Mucosa of rectum (tissue), 2 donors: ENCODE measurements around the gene CREB5.

ENCODE experiments used
- H3K27ac ChIP-seq, 2 donors: one replicate each; pipeline ENCODE4 v1.7.0; 2013; ENCODE audit warnings: inconsistent platforms in 2 of 2, low read depth in 2 of 2, low read length in 2 of 2
- H3K27me3 ChIP-seq, 2 donors: one replicate each; pipeline ENCODE4 v1.7.0; 2013; ENCODE audit warnings: low read length in 2 of 2; ENCODE audit not compliant: control insufficient read depth in 2 of 2, insufficient read depth in 2 of 2
- H3K36me3 ChIP-seq, 2 donors: one replicate each; pipeline ENCODE4 v1.7.0; 2013; ENCODE audit warnings: low read length in 2 of 2; ENCODE audit not compliant: control insufficient read depth in 2 of 2, insufficient read depth in 2 of 2
- H3K4me1 ChIP-seq, 2 donors: one replicate each; pipeline ENCODE4 v1.7.0; 2013; ENCODE audit warnings: low read length in 2 of 2, mild to moderate bottlenecking in 1 of 2; ENCODE audit not compliant: control insufficient read depth in 2 of 2, insufficient read depth in 2 of 2
- H3K4me3 ChIP-seq, 2 donors: one replicate each; pipeline ENCODE4 v1.7.0; 2013; ENCODE audit warnings: low read length in 2 of 2
- H3K9ac ChIP-seq, 2 donors: one replicate each; pipeline ENCODE4 v1.7.0; 2013; ENCODE audit warnings: low read length in 2 of 2, low read depth in 1 of 2, mild to moderate bottlenecking in 1 of 2
- H3K9me3 ChIP-seq, 2 donors: one replicate each; pipeline ENCODE4 v1.7.0; 2013; ENCODE audit warnings: low read length in 2 of 2; ENCODE audit not compliant: control insufficient read depth in 2 of 2
- donor health status: healthy.
- donor health status: Normal muscosa, but diverticular disease.

The CREB5 gene

DNA sequence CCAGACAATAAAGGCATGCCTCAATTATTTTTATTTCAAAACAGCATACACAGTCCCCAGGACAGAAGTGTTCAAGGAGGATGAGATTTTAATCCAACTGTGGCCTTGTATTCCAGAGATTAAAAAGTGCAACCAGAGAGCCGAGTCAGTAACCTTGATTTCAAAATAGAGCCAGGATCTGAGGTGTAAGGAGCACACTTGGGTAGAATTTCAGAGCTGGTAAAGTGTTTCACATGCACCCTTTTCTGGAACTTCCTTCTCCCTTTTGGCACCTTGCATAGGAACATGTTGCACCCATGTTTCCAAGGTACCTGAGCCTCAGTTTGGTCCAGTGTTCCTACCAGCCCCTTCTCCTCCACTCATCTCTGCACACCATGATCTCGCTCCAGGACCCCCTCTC, 320.7 kb downstream of the CREB5 start:
- H3K9me3 ChIP-seq = no peaks in the 10 kb centered on the region
- H3K9ac ChIP-seq = no peak overlapping the region
- no peaks in the 10 kb centered on the region for H3K27me3 ChIP-seq
- H3K36me3 ChIP-seq = no peaks in the 10 kb centered on the region
- no peak overlapping the region for H3K27ac ChIP-seq
- H3K4me1 ChIP-seq = peaks cover 0 to 2% of the 10 kb centered on the region in 2 donors
- H3K4me3 ChIP-seq = no peak overlapping the region

DNA sequence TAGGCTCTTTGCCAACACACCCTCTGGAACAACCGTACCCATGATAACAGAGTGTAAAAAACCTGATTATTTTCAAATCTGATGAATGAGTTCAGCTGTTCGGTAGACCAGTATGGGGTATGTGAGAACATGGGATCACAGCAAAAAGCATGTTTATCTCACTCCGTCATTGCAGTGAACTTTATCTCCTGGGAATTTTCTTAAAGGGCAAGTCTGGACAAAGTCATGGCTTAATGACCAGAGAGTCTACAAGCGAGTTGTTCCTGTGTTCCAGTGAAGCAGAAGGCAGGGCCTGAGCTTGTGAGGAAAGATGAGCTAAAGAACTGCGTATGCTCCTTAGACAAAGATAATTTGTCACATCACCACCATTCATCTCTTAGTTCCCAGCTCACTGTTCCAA, 326.1 kb downstream of the CREB5 start:
- no peak overlapping the region for H3K9ac ChIP-seq
- no peaks in the 10 kb centered on the region for H3K4me1 ChIP-seq
- no peak overlapping the region for H3K4me3 ChIP-seq
- H3K36me3 ChIP-seq = no peaks in the 10 kb centered on the region
- H3K27me3 ChIP-seq = no peaks in the 10 kb centered on the region
- no peak overlapping the region for H3K27ac ChIP-seq
- no peaks in the 10 kb centered on the region for H3K9me3 ChIP-seq

DNA sequence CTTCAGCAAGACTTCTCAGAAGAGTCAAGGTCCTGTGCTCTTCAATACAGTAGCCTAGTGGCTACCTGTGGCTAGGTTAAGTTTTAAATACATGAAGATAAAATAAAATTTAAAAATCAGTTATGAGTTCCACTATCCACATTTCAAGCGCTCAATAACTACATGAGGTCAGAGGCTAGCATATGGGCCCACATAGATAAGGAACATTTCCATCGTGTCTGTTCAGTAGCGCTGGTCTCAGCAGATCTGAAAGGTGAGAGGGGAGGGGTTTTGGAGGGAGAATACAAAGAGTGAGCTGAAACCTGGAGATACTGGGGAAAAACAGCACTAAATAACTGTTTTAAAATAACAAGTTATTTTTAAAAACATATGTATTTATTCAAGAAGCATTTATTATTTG, 326.8 kb downstream of the CREB5 start:
- no peak overlapping the region for H3K27ac ChIP-seq

DNA sequence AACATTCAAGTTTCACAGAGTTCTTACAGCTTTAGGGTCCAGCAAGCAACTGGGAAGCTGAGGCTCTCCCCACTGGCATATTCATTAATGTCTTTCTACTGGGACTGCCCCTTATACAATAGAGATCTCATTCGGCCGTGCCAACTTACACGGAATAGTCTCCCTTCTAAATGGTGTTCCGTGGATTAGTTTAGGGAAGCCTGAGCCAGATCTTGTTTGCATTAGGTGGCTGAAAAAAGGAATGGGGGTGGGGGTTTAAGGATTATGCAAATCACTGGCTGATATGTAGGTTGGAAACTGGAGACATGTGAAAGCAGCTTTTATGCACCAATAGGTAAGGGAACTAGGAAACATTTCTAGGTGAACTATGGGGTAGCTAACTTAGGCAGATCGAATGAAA, 327.5 kb downstream of the CREB5 start:
- Histone ChIP-seq H3K27ac (no peak overlapping the region), H3K4me3 (no peak overlapping the region), H3K9me3 (no peaks in the 10 kb centered on the region), H3K36me3 (no peaks in the 10 kb centered on the region), H3K4me1 (no peaks in the 10 kb centered on the region), H3K27me3 (no peaks in the 10 kb centered on the region), H3K9ac (no peak overlapping the region)

More for the DNA sequence above, 326.8 kb downstream of the CREB5 start:
- Histone ChIP-seq H3K4me3 (no peak overlapping the region), H3K36me3 (no peaks in the 10 kb centered on the region), H3K9ac (no peak overlapping the region), H3K9me3 (no peaks in the 10 kb centered on the region), H3K27me3 (no peaks in the 10 kb centered on the region), H3K4me1 (no peaks in the 10 kb centered on the region)

DNA sequence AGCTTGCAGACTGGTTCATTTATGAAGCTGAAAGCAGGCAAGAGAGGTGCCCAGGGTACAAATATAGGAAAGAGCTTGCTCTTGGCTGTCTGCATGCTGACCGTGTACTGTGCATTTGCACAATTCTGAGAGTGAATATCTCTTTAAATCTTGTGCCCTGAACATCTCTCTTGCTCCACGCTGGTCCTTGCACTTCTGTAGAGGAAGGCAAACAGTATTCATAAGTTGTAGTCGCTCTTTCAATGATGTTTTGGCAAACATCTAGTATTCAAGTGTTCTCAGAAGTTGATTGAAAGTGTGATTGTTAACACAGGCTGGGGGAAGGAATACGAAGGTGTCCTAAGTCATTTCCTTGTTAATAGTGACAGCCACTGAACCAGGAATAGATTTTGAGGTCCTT, 332.6 kb downstream of the CREB5 start:
- Histone ChIP-seq H3K4me3 (no peak overlapping the region), H3K27ac (no peak overlapping the region), H3K9me3 (no peaks in the 10 kb centered on the region), H3K36me3 (no peaks in the 10 kb centered on the region), H3K9ac (no peak overlapping the region), H3K4me1 (no peaks in the 10 kb centered on the region), H3K27me3 (no peaks in the 10 kb centered on the region)

DNA sequence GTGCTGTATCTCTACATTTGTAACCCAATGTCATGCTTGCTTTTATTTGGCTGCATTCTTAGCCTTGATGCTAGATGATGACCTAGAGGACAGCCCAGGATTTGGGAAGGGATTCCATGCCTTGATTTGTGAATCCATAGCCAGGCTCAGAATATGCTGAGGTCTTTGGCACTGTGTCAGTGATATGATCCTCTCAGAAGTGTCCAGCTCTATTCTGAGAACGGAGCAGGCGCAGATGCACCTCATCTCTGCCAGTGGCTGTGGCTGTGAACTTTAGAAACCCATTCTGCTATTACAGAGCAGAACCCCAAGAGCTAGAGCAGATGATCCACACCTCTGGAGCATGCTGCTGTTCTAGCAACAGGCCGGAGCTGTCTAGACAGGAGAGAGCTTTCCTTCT, 333.0 kb downstream of the CREB5 start:
- Histone ChIP-seq H3K27me3 (no peaks in the 10 kb centered on the region), H3K27ac (no peak overlapping the region), H3K4me1 (no peaks in the 10 kb centered on the region), H3K9me3 (no peaks in the 10 kb centered on the region), H3K9ac (no peak overlapping the region), H3K36me3 (no peaks in the 10 kb centered on the region), H3K4me3 (no peak overlapping the region)

DNA sequence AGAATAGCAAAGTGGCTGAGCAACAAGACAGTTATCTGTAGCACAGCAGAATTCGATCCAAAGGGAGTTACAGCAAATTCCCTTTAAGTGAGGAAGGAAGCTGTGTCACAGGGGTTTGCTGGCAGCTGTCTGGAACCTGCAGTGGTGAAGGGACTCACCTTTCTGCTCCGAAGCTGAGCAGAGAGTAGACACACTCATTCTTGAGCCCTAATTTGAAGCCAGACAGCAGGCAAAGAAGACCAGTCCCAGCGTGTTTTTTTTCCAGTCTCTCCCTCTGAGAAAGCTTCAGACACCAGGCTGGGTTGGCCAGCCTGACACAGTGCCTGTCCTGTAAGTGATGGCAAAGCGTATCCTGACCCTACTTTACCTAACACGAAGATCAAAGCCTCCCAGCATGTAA, 335.1 kb downstream of the CREB5 start:
- no peak overlapping the region for H3K9ac ChIP-seq
- H3K36me3 ChIP-seq = no peaks in the 10 kb centered on the region
- no peak overlapping the region for H3K4me3 ChIP-seq
- no peaks in the 10 kb centered on the region for H3K9me3 ChIP-seq
- H3K4me1 ChIP-seq = no peaks in the 10 kb centered on the region
- no peaks in the 10 kb centered on the region for H3K27me3 ChIP-seq
- H3K27ac ChIP-seq = no peak overlapping the region

DNA sequence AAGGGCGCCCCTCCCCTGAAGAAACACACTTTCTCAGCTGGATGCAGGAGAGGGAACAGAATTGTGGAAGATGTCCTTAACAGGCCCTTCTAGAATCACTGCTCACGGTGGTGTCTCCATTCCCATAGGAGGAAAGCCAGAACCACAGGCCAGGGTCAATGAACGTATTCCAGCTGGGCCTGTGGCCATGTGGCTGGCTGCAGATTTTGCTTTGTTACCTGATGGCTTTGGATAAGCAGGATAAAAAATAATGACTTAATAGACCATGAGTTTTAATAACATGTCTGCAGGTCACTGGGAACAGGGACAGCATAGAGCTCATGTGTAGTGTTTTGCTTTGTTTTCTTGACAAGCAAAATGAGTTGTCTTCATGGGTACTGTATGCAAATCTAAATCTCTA, 335.5 kb downstream of the CREB5 start:
- no peaks in the 10 kb centered on the region for H3K36me3 ChIP-seq
- H3K27ac ChIP-seq = no peak overlapping the region
- no peak overlapping the region for H3K4me3 ChIP-seq
- H3K9me3 ChIP-seq = no peaks in the 10 kb centered on the region
- no peak overlapping the region for H3K9ac ChIP-seq
- no peaks in the 10 kb centered on the region for H3K27me3 ChIP-seq
- H3K4me1 ChIP-seq = no peaks in the 10 kb centered on the region

DNA sequence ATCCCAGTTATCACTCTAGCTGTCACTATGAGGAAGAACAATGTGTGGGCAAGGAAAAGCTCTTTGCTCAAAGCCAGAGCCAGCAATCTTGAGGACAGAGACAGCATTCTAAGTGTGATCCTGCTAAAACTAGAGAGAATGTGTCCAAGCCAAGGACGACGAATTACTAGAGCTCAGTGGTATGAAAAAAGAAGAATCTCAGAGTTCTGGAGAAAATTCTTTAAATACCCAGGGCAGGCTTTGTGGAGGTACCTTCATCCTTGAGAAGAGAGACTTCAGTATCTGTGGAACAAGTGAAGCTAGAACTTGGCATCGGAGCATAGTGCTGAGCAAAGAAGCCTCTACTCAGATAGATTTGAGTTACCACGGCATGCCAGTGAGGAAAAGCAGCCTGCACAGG, 336.0 kb downstream of the CREB5 start:
- H3K4me1 ChIP-seq = no peaks in the 10 kb centered on the region
- H3K4me3 ChIP-seq = no peak overlapping the region
- H3K27me3 ChIP-seq = no peaks in the 10 kb centered on the region
- H3K9ac ChIP-seq = no peak overlapping the region
- H3K36me3 ChIP-seq = no peaks in the 10 kb centered on the region
- no peaks in the 10 kb centered on the region for H3K9me3 ChIP-seq
- H3K27ac ChIP-seq = no peak overlapping the region

DNA sequence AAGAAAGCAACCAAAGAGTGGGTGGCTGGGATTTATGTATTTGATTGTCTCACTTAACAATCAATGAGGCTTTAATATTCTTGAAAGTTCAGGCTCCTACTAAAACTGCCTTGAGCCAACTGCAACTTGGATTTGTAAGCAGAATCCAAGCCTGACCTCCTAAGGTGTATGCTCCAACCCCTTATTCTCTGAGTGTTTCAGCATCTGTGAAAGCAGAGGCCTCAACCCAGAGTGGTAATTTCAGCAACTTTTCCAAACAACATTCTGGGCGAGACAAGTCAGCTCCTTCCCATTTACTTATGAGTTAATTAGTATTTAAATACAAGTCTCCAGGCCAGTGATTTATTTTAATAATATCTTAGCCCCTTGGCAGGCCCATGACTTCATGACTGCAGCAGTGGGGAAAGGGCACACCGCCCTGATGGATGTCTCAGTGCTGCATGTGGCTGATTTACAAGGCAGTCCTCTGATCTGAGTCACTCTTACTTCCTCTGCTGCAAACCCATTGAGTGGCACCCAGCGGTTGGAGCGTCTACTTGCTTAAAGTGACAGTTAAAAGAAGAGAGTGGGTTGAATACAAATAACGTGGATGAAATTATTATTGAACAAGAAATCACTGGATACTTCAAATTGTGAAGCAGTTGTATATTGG, 336.7 kb downstream of the CREB5 start:
- no peaks in the 10 kb centered on the region for H3K4me1 ChIP-seq
- no peaks in the 10 kb centered on the region for H3K27me3 ChIP-seq
- no peak overlapping the region for H3K4me3 ChIP-seq
- H3K9ac ChIP-seq = no peak overlapping the region
- no peak overlapping the region for H3K27ac ChIP-seq
- H3K36me3 ChIP-seq = no peaks in the 10 kb centered on the region
- no peaks in the 10 kb centered on the region for H3K9me3 ChIP-seq

DNA sequence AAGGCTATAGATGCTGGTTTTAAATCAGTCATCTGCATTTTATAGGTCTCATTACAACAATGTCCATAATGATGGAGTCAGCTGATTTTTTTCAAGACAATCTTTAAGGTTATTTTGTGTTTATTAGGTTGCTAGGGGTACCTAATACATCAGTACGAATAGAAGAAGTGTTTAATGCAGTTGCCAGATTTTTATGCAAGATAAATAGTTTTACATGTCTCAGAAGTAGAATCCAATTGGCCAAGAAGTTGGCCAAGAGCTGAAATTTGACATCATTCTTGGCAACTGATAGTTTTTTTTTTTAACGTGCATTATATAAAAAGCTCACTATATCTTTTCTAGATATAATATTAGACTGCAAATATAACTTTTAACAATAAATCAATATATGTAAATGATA, 337.3 kb downstream of the CREB5 start:
- no peaks in the 10 kb centered on the region for H3K36me3 ChIP-seq
- no peak overlapping the region for H3K4me3 ChIP-seq
- H3K27me3 ChIP-seq = no peaks in the 10 kb centered on the region
- H3K9me3 ChIP-seq = no peaks in the 10 kb centered on the region
- no peaks in the 10 kb centered on the region for H3K4me1 ChIP-seq
- H3K27ac ChIP-seq = no peak overlapping the region
- no peak overlapping the region for H3K9ac ChIP-seq
